Mesenchymal stem cell (in vitro differentiated cells and primary cell): ENCODE data around the gene LIPJ.

Experiments
- DNase-seq: peaks from one replicate; pipeline ENCODE4 v3.0.0-alpha.2; 2013
- H2AFZ ChIP-seq: one replicate; pipeline ENCODE4 v1.6.1; 2013; ENCODE audit warnings: low read depth, mild to moderate bottlenecking, control low read depth, inconsistent platforms, low read length, moderate library complexity
- H2AK5ac ChIP-seq: 2 replicates; pipeline ENCODE4 v1.6.1; 2013; ENCODE audit warnings: low read length, moderate library complexity, mild to moderate bottlenecking, inconsistent platforms; ENCODE audit not compliant: severe bottlenecking
- H2BK120ac ChIP-seq: one replicate; pipeline ENCODE4 v1.6.1; 2013; ENCODE audit warnings: low read depth, mild to moderate bottlenecking, inconsistent platforms, low read length, moderate library complexity
- H2BK12ac ChIP-seq, 2 experiments: one replicate each; pipeline ENCODE4 v1.6.1; 2013; ENCODE audit warnings: inconsistent platforms in 2 of 2, low read length in 2 of 2, mild to moderate bottlenecking in 2 of 2, moderate library complexity in 2 of 2, control low read depth in 1 of 2
- H2BK15ac ChIP-seq: one replicate; pipeline ENCODE4 v1.6.1; 2013; ENCODE audit warnings: mild to moderate bottlenecking, low read depth, inconsistent platforms; ENCODE audit not compliant: poor library complexity, severe bottlenecking
- H2BK5ac ChIP-seq: 2 replicates; pipeline ENCODE4 v1.6.1; 2013; ENCODE audit warnings: low read depth, mild to moderate bottlenecking, low read length, control low read depth, inconsistent platforms; ENCODE audit not compliant: poor library complexity, severe bottlenecking
- H3K14ac ChIP-seq, 2 experiments: one replicate each; pipeline ENCODE4 v1.6.1; 2013; ENCODE audit warnings: inconsistent platforms in 2 of 2, low read length in 2 of 2, control low read depth in 1 of 2, mild to moderate bottlenecking in 1 of 2, moderate library complexity in 1 of 2
- H3K18ac ChIP-seq, 2 experiments: one replicate each; pipeline ENCODE4 v1.6.1; 2013; ENCODE audit warnings: inconsistent platforms in 2 of 2, low read length in 2 of 2, control low read depth in 1 of 2, low read depth in 1 of 2, mild to moderate bottlenecking in 1 of 2
- H3K23ac ChIP-seq, 2 experiments: one replicate each; pipeline ENCODE4 v1.6.1; 2013; ENCODE audit warnings: inconsistent platforms in 2 of 2, low read length in 2 of 2, mild to moderate bottlenecking in 2 of 2, moderate library complexity in 2 of 2, control low read depth in 1 of 2
- H3K27ac ChIP-seq: 2 replicates; pipeline ENCODE4 v1.5.1; 2013; ENCODE audit warnings: mild to moderate bottlenecking, moderate library complexity, low read length, control low read depth, inconsistent platforms; ENCODE audit not compliant: poor library complexity, severe bottlenecking
- H3K27me3 ChIP-seq, 2 experiments: 2 replicates each; pipeline versions ENCODE4 v1.6.1 to v1.7.0; 2013; ENCODE audit warnings: low read length in 2 of 2, mild to moderate bottlenecking in 2 of 2, moderate library complexity in 2 of 2, control low read depth in 1 of 2, inconsistent platforms in 1 of 2; ENCODE audit not compliant: control insufficient read depth in 1 of 2, insufficient read depth in 1 of 2
- H3K36me3 ChIP-seq, 2 experiments: 2 replicates each; pipeline versions ENCODE4 v1.6.1 to v1.7.0; 2013; ENCODE audit warnings: low read length in 2 of 2, control low read depth in 1 of 2, inconsistent platforms in 1 of 2, low read depth in 1 of 2, mild to moderate bottlenecking in 1 of 2; ENCODE audit not compliant: insufficient read depth in 2 of 2, control insufficient read depth in 1 of 2
- H3K4ac ChIP-seq, 2 experiments: one replicate each; pipeline ENCODE4 v1.6.1; 2013; ENCODE audit warnings: inconsistent platforms in 2 of 2, low read length in 2 of 2, mild to moderate bottlenecking in 2 of 2, moderate library complexity in 2 of 2, control low read depth in 1 of 2, low read depth in 1 of 2
- H3K4me1 ChIP-seq: 2 replicates; pipeline ENCODE4 v1.6.1; 2013; ENCODE audit warnings: low read depth, low read length, control low read depth; ENCODE audit not compliant: control insufficient read depth, insufficient read depth
- H3K4me2 ChIP-seq: 2 replicates; pipeline ENCODE4 v1.6.1; 2013; ENCODE audit warnings: low read length, mild to moderate bottlenecking, inconsistent platforms; ENCODE audit not compliant: poor library complexity, severe bottlenecking
- H3K4me3 ChIP-seq, 2 experiments: 2 replicates each; pipeline versions ENCODE4 v1.5.1 to v1.7.0; 2013; ENCODE audit warnings: low read length in 2 of 2, mild to moderate bottlenecking in 2 of 2, control low read depth in 1 of 2, low read depth in 1 of 2; ENCODE audit not compliant: insufficient read depth in 1 of 2
- H3K79me1 ChIP-seq: replicated peaks from 2 replicates; pipeline ENCODE4 v1.6.1; 2013; ENCODE audit warnings: mild to moderate bottlenecking, control low read depth, low read length, inconsistent platforms; ENCODE audit not compliant: poor library complexity, severe bottlenecking
- H3K9ac ChIP-seq: 2 replicates; pipeline ENCODE4 v1.7.0; 2013; ENCODE audit warnings: mild to moderate bottlenecking, low read length, moderate library complexity
- H3K9me3 ChIP-seq: 2 replicates; pipeline ENCODE4 v1.7.0; 2013; ENCODE audit warnings: mild to moderate bottlenecking, low read length; ENCODE audit not compliant: control insufficient read depth
- H4K8ac ChIP-seq: one replicate; pipeline ENCODE4 v1.6.1; 2013; ENCODE audit warnings: inconsistent platforms, mild to moderate bottlenecking, low read length, moderate library complexity
- H4K91ac ChIP-seq: one replicate; pipeline ENCODE4 v1.6.1; 2013; ENCODE audit warnings: mild to moderate bottlenecking, low read length, inconsistent platforms
- WGBS: methylation state at CpG from one replicate; pipeline ENCODE4 v1.1.7; 2013; ENCODE audit warnings: mixed read lengths; 5-methylcytosine and 5-hydroxymethylcytosine counted together

LIPJ gene

GRCh38 chr10:88620441-88620840, 33.9 kb downstream of the LIPJ start:
- H3K4me3 ChIP-seq: no peak overlapping the region
- H4K8ac ChIP-seq: no peak overlapping the region
- H3K9ac ChIP-seq: no peak overlapping the region
- H3K4me1 ChIP-seq: no peaks in the 10 kb centered on the region
- H3K4ac ChIP-seq: no peak overlapping the region
- 83% methylated on average over 1 of the region's 1 CpG for WGBS
- H2BK120ac ChIP-seq: no peak overlapping the region
- H3K79me1 ChIP-seq: no peaks in the 10 kb centered on the region
- no peak overlapping the region for H3K4me2 ChIP-seq
- no peak overlapping the region for H3K23ac ChIP-seq
- H3K27ac ChIP-seq: no peak overlapping the region
- H2BK12ac ChIP-seq: no peak overlapping the region
- H2AFZ ChIP-seq: no peak overlapping the region
- no peaks in the 10 kb centered on the region for H3K9me3 ChIP-seq
- no peak overlapping the region for H3K18ac ChIP-seq
- H3K14ac ChIP-seq: no peak overlapping the region
- no peak overlapping the region for H4K91ac ChIP-seq
- H3K36me3 ChIP-seq: no peaks in the 10 kb centered on the region
- H2AK5ac ChIP-seq: no peak overlapping the region
- H2BK15ac ChIP-seq: no peak overlapping the region
- H2BK5ac ChIP-seq: no peak overlapping the region
- DNase-seq: no peak
- no peaks in the 10 kb centered on the region for H3K27me3 ChIP-seq

- 72% methylated on average over 2 of the region's 2 CpGs for WGBS
Measured at GRCh38 chr10:88623835-88624234, 37.3 kb downstream of the LIPJ start.

GRCh38 chr10:88624840-88625239, 38.3 kb downstream of the LIPJ start:
- Histone ChIP-seq H3K9ac (no peak overlapping the region), H3K4me1 (no peaks in the 10 kb centered on the region), H3K79me1 (no peaks in the 10 kb centered on the region), H2AFZ (no peak overlapping the region), H3K18ac (no peak overlapping the region), H2BK120ac (no peak overlapping the region), H2BK5ac (no peak overlapping the region), H3K4me3 (no peak overlapping the region), H3K4me2 (no peak overlapping the region), H3K9me3 (no peaks in the 10 kb centered on the region), H3K23ac (no peak overlapping the region), H3K27ac (no peak overlapping the region), H2BK15ac (no peak overlapping the region), H3K27me3 (no peaks in the 10 kb centered on the region), H4K91ac (no peak overlapping the region), H2AK5ac (no peak overlapping the region), H2BK12ac (no peak overlapping the region), H4K8ac (no peak overlapping the region), H3K36me3 (no peaks in the 10 kb centered on the region), H3K14ac (no peak overlapping the region), H3K4ac (no peak overlapping the region)
- DNase-seq: no peak

More at GRCh38 chr10:88623835-88624234, 37.3 kb downstream of the LIPJ start:
- no peak overlapping the region for H3K23ac ChIP-seq
- H3K9ac ChIP-seq: no peak overlapping the region
- H3K4me3 ChIP-seq: no peak overlapping the region
- no peak overlapping the region for H4K8ac ChIP-seq
- no peak overlapping the region for H3K4me2 ChIP-seq
- no peak for DNase-seq
- H2BK5ac ChIP-seq: no peak overlapping the region
- H3K14ac ChIP-seq: no peak overlapping the region
- no peaks in the 10 kb centered on the region for H3K4me1 ChIP-seq
- H3K27me3 ChIP-seq: no peaks in the 10 kb centered on the region
- H3K4ac ChIP-seq: no peak overlapping the region
- no peaks in the 10 kb centered on the region for H3K36me3 ChIP-seq
- H2AFZ ChIP-seq: no peak overlapping the region
- H3K9me3 ChIP-seq: no peaks in the 10 kb centered on the region
- H4K91ac ChIP-seq: no peak overlapping the region
- H3K18ac ChIP-seq: no peak overlapping the region
- H3K79me1 ChIP-seq: no peaks in the 10 kb centered on the region
- no peak overlapping the region for H2AK5ac ChIP-seq
- no peak overlapping the region for H2BK12ac ChIP-seq
- H2BK15ac ChIP-seq: no peak overlapping the region
- no peak overlapping the region for H2BK120ac ChIP-seq
- H3K27ac ChIP-seq: no peak overlapping the region

GRCh38 chr10:88640186-88640585, 53.6 kb downstream of the LIPJ start:
- Histone ChIP-seq H3K9me3 (peaks cover 17% of the 10 kb centered on the region), H3K9ac (no peak overlapping the region), H3K4me1 (no peaks in the 10 kb centered on the region), H3K79me1 (no peaks in the 10 kb centered on the region), H3K4ac (no peak overlapping the region), H2BK12ac (no peak overlapping the region), H4K91ac (no peak overlapping the region), H3K27me3 (no peaks in the 10 kb centered on the region), H2BK120ac (no peak overlapping the region), H3K18ac (no peak overlapping the region), H3K14ac (no peak overlapping the region), H2AK5ac (no peak overlapping the region), H2AFZ (no peak overlapping the region), H3K23ac (no peak overlapping the region), H3K4me2 (no peak overlapping the region), H4K8ac (no peak overlapping the region), H2BK5ac (no peak overlapping the region), H3K4me3 (no peak overlapping the region), H3K36me3 (no peaks in the 10 kb centered on the region), H3K27ac (no peak overlapping the region), H2BK15ac (no peak overlapping the region)
- no CpG with 5 or more reads among the region's 2 CpGs for WGBS
- no peak for DNase-seq
